K562 (cell line): ENCODE results near the gene NUMB. TPM values are rescaled to one million over a fixed set of nuclear protein-coding genes. Genes with fewer than 3 reads are reported as not detected.

Experiments
- ATAC-seq: fragments of 200-7000 bp; cut with Tn5 transposase; 3 replicates; pipeline ENCODE4 v1.9.1; 2020; ENCODE audit warnings: moderate library complexity
- BruUV-seq: library from RNA; stranded (reverse); fragments of 400-500 nt; replicated peaks from 2 replicates; lab custom pipeline; 2021; lab: Mats Ljungman, UMichigan
- CTCF ChIA-PET: fragments of 300-600 bp; formaldehyde crosslinking; extraction: SDS; loops from one replicate; lab custom pipeline; 2021; ENCODE audit warnings: low intra/inter-chr PET ratio; lab: Yijun Ruan, JAX
- POLR2A ChIA-PET: fragments of 300-600, 350-650 bp; sonication (Branson Sonifier 250); formaldehyde crosslinking; extraction: SDS; loops from one replicate; lab custom pipeline; 2021; ENCODE audit warnings: antibody characterized with exemption, inconsistent platforms; lab: Yijun Ruan, JAX
- DNase-seq, 4 experiments: peaks; one replicate each; pipeline versions ENCODE4 v3.0.0 to v3.0.0-alpha.2; 2011 to 2018; ENCODE audit warnings: low spot score in 3 of 4, mixed read lengths in 3 of 4; ENCODE audit errors: extremely low read depth in 1 of 4
- FAIRE-seq: peaks from 2 replicates; lab custom pipeline; 2011; peaks lifted over from hg19 to GRCh38; lab: Jason Lieb, UNC
- H2AFZ ChIP-seq: 2 replicates; pipeline ENCODE4 v1.6.0; 2011; ENCODE audit warnings: low read depth, low read length, control low read depth, inconsistent platforms
- H3K27ac ChIP-seq: fragments of 200-600 bp; 3 replicates; pipeline ENCODE4 v1.8.0; 2011; ENCODE audit warnings: low read depth, mild to moderate bottlenecking, control low read depth, inconsistent platforms, low read length, moderate library complexity, mixed read lengths; ENCODE audit errors: extremely low read depth
- H3K27me3 ChIP-seq, 2 experiments: fragments of 300-600 bp in 1 of 2; 2 replicates in 1 of 2; 3 replicates in 1 of 2; pipeline versions ENCODE4 v1.6.0 to v1.8.0; 2011; ENCODE audit warnings: inconsistent platforms in 2 of 2, low read length in 2 of 2, mild to moderate bottlenecking in 1 of 2, mixed read lengths in 1 of 2, moderate library complexity in 1 of 2; ENCODE audit not compliant: control insufficient read depth in 2 of 2, insufficient read depth in 2 of 2
- H3K36me3 ChIP-seq: fragments of 300-600 bp; 3 replicates; pipeline ENCODE4 v1.8.0; 2011; ENCODE audit warnings: mild to moderate bottlenecking, low read length, inconsistent platforms; ENCODE audit not compliant: control insufficient read depth, insufficient read depth
- H3K4me1 ChIP-seq, 2 experiments: fragments of 200-600 bp in 1 of 2; replicated peaks in 1 of 2; 2 replicates in 1 of 2; 3 replicates in 1 of 2; pipeline versions ENCODE4 v1.5.1 to v1.8.0; 2011; ENCODE audit warnings: inconsistent platforms in 2 of 2, low read length in 2 of 2, mild to moderate bottlenecking in 1 of 2, mixed read lengths in 1 of 2, moderate library complexity in 1 of 2; ENCODE audit not compliant: control insufficient read depth in 2 of 2, insufficient read depth in 2 of 2
- H3K4me2 ChIP-seq: 2 replicates; pipeline ENCODE4 v1.6.1; 2011; ENCODE audit warnings: low read length, control low read depth, inconsistent platforms, mixed read lengths; ENCODE audit not compliant: insufficient read depth
- H3K4me3 ChIP-seq: fragments of 200-600 bp; sonication (generic), shearing (Covaris generic); 2 replicates; pipeline ENCODE4 v1.5.1; 2016; ENCODE audit warnings: control low read depth, inconsistent platforms
- H3K79me2 ChIP-seq: fragments of 200-600 bp; 3 replicates; pipeline ENCODE4 v1.8.0; 2011; ENCODE audit warnings: low read length, inconsistent platforms; ENCODE audit not compliant: control insufficient read depth, insufficient read depth
- H3K9ac ChIP-seq, 2 experiments: 2 replicates each; pipeline versions ENCODE4 v1.6.0 to v1.6.1; 2011; ENCODE audit warnings: low read depth in 2 of 2, low read length in 2 of 2, control low read depth in 1 of 2, inconsistent platforms in 1 of 2, mild to moderate bottlenecking in 1 of 2, mixed read lengths in 1 of 2; ENCODE audit not compliant: insufficient read depth in 1 of 2
- H3K9me1 ChIP-seq: one replicate; pipeline ENCODE4 v1.6.0; 2011; ENCODE audit warnings: inconsistent platforms, mild to moderate bottlenecking, low read length, moderate library complexity; ENCODE audit not compliant: control insufficient read depth, insufficient read depth
- H3K9me3 ChIP-seq: replicated peaks from 2 replicates; pipeline ENCODE4 v1.5.1; 2011; ENCODE audit warnings: low read depth, low read length, inconsistent platforms; ENCODE audit not compliant: control insufficient read depth, insufficient read depth
- H4K20me1 ChIP-seq: replicated peaks from 2 replicates; pipeline ENCODE4 v1.6.1; 2011; ENCODE audit warnings: low read length, inconsistent platforms, mixed read lengths; ENCODE audit not compliant: control insufficient read depth, insufficient read depth
- ARNT ChIP-seq, 2 experiments: fragments of 450-650 bp; IDR thresholded peaks; 2 replicates each; pipeline ENCODE4 v1.6.1; 2016; ENCODE audit warnings: mild to moderate bottlenecking in 1 of 2
- ETV1 ChIP-seq: fragments of 450-650 bp; conservative IDR thresholded peaks from 2 replicates; pipeline ENCODE4 v1.6.1; 2016; ENCODE audit warnings: missing genetic modification characterization, control low read depth, low read depth, missing compliant biosample characterization
- FOXK1 ChIP-seq: sonication (generic); formaldehyde crosslinking; IDR thresholded peaks from 2 replicates; pipeline ENCODE4 v1.8.0; 2022; ENCODE audit warnings: missing genetic modification reagents, mild to moderate bottlenecking, borderline replicate concordance
- IFI16 ChIP-seq: fragments of 250-450 bp; sonication (Bioruptor Pico); IDR thresholded peaks from 2 replicates; pipeline ENCODE4 v2.1.2; 2022; ENCODE audit warnings: mild to moderate bottlenecking, inconsistent platforms
- JUND ChIP-seq, 2 experiments: IDR thresholded peaks; 2 replicates in 1 of 2; 3 replicates in 1 of 2; pipeline ENCODE4 v1.6.1; 2011; ENCODE audit warnings: borderline replicate concordance in 2 of 2, low read depth in 2 of 2, low read length in 2 of 2, improper control_type of control experiment in 1 of 2, missing biosample characterization in 1 of 2, missing genetic modification characterization in 1 of 2, missing genetic modification reagents in 1 of 2
- KDM4B ChIP-seq, 2 experiments: fragments of 450-650 bp in 1 of 2; sonication (generic) in 1 of 2; IDR thresholded peaks; 2 replicates each; pipeline ENCODE4 v1.6.1; 2016 to 2017; ENCODE audit warnings: borderline replicate concordance in 2 of 2, antibody characterized with exemption in 1 of 2, low read depth in 1 of 2, mild to moderate bottlenecking in 1 of 2
- MCM7 ChIP-seq, 2 experiments: fragments of 450-650 bp; IDR thresholded peaks; 2 replicates each; pipeline ENCODE4 v1.6.1; 2016 to 2018
- MTA3 ChIP-seq: fragments of 450-650 bp; formaldehyde crosslinking; IDR thresholded peaks from 2 replicates; pipeline ENCODE4 v1.6.1; 2017; ENCODE audit warnings: mild to moderate bottlenecking, borderline replicate concordance
- TRIM28 ChIP-seq: fragments of 450-650 bp; IDR thresholded peaks from 2 replicates; pipeline ENCODE4 v1.6.1; 2017
- ZBTB34 ChIP-seq: fragments of 250-450 bp; sonication (Bioruptor Pico); IDR thresholded peaks from 2 replicates; pipeline ENCODE4 v1.8.0; 2021; ENCODE audit warnings: mild to moderate bottlenecking, moderate library complexity
- ZNF274 ChIP-seq: IDR thresholded peaks from 2 replicates; pipeline ENCODE4 v1.6.1; 2011; ENCODE audit warnings: low read depth, mild to moderate bottlenecking, low read length, moderate library complexity, borderline replicate concordance
- ZNF695 ChIP-seq: fragments of 450-650 bp; formaldehyde crosslinking; IDR thresholded peaks from 2 replicates; pipeline ENCODE4 v1.4.0; 2020; ENCODE audit warnings: mild to moderate bottlenecking, moderate library complexity
- ZNF79 ChIP-seq: fragments of 250-450 bp; sonication (Bioruptor Pico); IDR thresholded peaks from 2 replicates; pipeline ENCODE4 v1.4.0; 2020; ENCODE audit warnings: low read depth, mild to moderate bottlenecking, moderate library complexity
- whole genome bisulfite sequencing: fragments of 100-300 bp; shearing (Covaris generic); methylation state at CpG from one replicate; pipeline ENCODE4 v1.1.6; 2016; ENCODE audit warnings: low coverage, mixed read lengths; ENCODE audit not compliant: insufficient coverage; ENCODE audit errors: missing lambda C conversion rate; 5-methylcytosine and 5-hydroxymethylcytosine counted together
- in situ Hi-C: fragments of 300-500 bp; cut with MboI; formaldehyde crosslinking; loops from 4 replicates; pipeline ENCODE4 v1.15.0; 2018; ENCODE audit warnings: inconsistent platforms, mixed read lengths
- intact Hi-C: fragments of 100-400 bp; cut with micrococcal nuclease; formaldehyde crosslinking; loops from 2 replicates; pipeline ENCODE4 v1.14.2; 2022
- polyA plus RNA-seq, 8 experiments: library from polyadenylated mRNA; depleted of rRNA in 4 of 8; stranded (reverse) in 5 of 8; unstranded in 3 of 8; fragments of >200 nt; fragmentation: Nextera tagmentation in 2 of 8; fragmentation: Illumina TruSeq in 1 of 8; extraction: Ambion mirVana in 2 of 8; extraction: Trizol in 1 of 8; gene quantifications; 2 replicates each; pipeline versions ENCODE4 v1.2.1 to v1.2.3, GENCODE V29; 2011 to 2014; ENCODE audit warnings: inconsistent platforms in 1 of 8, missing spikeins in 1 of 8
- total RNA-seq, 7 experiments: library from RNA; depleted of rRNA in 6 of 7; stranded (reverse); fragments of >200 nt in 6 of 7; fragmentation: Illumina TruSeq in 2 of 7; extraction: Trizol in 2 of 7; gene quantifications; 2 replicates each; pipeline versions ENCODE4 v1.2.1 to v1.2.3, GENCODE V29; 2011 to 2021; ENCODE audit warnings: low replicate concordance in 1 of 7
- TF ChIP-seq, protein P1 (sequence below): conservative IDR thresholded peaks from 2 replicates; pipeline ENCODE4 v1.6.1; 2011; ENCODE audit warnings: low read depth, mild to moderate bottlenecking, low read length; ENCODE audit not compliant: control insufficient read depth

Gene NUMB
- total and polyA plus RNA-seq, 9 of the 15 experiments (the other 6 are each of a cell fraction or from before 2014, with no cell fraction given), result 13.5 to 54.0 (median 32.3) TPM

GRCh38 chr14:73403181-73403752 is 55.1 kb downstream of the NUMB start:
- DNase-seq, result no peak
- no peaks in the 10 kb centered on the region for H3K27me3 ChIP-seq
- WGBS, result 85% methylated on average over 4 of the region's 4 CpGs
- TF ChIP-seq ETV1 (tag) (no peak), TRIM28 (no peak), ARNT (IDR thresholded peaks at IDR 0.05) (no peak), IFI16 (CRISPR knock-in tag) (no peak)
- TF ChIP-seq, all 486 proteins: peak for 0
- Histone ChIP-seq H3K27ac (no peak overlapping the region), H4K20me1 (no peaks in the 10 kb centered on the region), H3K36me3 (peaks cover 11% of the 10 kb centered on the region; the same call in 1 of the 3 replicates), H3K9me1 (no peaks in the 10 kb centered on the region), H3K4me1 (no peaks in the 10 kb centered on the region), H3K9ac (no peak overlapping the region), H3K4me2 (no peak overlapping the region), H3K4me3 (no peak overlapping the region), H3K9me3 (no peaks in the 10 kb centered on the region), H2AFZ (no peak overlapping the region), H3K79me2 (peaks cover 17% of the 10 kb centered on the region)
- ChIA-PET POLR2A (interaction anchor here (0.6 to 1.6 kb wide), 2 partner anchors 11 to 173 kb away, joined by 3 to 4 read pairs; no protein-coding TSS in a partner anchor), CTCF (no interaction called here)
- BruUV-seq, result no TSS peak
- intact Hi-C loops (no loop called here), in situ Hi-C loops (no loop called here)
- ATAC-seq, result no peak
- no peak for FAIRE-seq

DNA sequence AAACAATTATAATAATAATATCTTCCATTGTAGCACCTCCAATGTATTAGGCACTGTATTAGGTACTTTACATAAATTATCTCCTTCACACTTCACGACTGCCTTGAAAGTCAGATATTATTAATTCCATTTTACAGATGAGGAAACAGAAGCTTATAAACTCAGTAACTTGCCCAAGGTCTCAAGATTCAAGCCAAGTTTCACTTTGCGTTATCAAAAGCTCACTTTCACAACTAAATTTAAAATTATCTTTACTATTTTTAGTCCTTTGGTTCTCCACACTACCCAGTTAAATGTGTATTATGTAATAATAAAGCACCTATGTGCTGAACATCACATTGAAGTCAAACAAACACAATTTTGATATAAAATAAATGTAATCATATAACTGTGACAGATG is 55.8 kb downstream of the NUMB start:
- 81% methylated on average over 2 of the region's 2 CpGs for WGBS
- no peak overlapping the region for H3K4me2 ChIP-seq
- in situ Hi-C loops, result no loop called here
- TF ChIP-seq FOXK1 (no peak), MTA3 (no peak), MCM7 (IDR thresholded peaks at IDR 0.05) (no peak), KDM4B (IDR thresholded peaks at IDR 0.05; ENCODE audit: borderline replicate concordance in 2 of 2, low read depth in 1 of 2) (no peak), ZNF695 (CRISPR knock-in tag) (no peak), ZNF274 (no peak), ZBTB34 (no peak), ZNF79 (no peak), JUND (IDR thresholded peaks at IDR 0.05; ENCODE audit: borderline replicate concordance, low read depth, low read length) (no peak), JUND (tag; IDR thresholded peaks at IDR 0.05; ENCODE audit: borderline replicate concordance, low read depth, low read length) (no peak)
- TF ChIP-seq, protein P1, sequence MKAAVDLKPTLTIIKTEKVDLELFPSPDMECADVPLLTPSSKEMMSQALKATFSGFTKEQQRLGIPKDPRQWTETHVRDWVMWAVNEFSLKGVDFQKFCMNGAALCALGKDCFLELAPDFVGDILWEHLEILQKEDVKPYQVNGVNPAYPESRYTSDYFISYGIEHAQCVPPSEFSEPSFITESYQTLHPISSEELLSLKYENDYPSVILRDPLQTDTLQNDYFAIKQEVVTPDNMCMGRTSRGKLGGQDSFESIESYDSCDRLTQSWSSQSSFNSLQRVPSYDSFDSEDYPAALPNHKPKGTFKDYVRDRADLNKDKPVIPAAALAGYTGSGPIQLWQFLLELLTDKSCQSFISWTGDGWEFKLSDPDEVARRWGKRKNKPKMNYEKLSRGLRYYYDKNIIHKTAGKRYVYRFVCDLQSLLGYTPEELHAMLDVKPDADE, result no peak

More for the DNA sequence above, 55.8 kb downstream of the NUMB start:
- H3K79me2 ChIP-seq, result peaks cover 21% of the 10 kb centered on the region
- no peaks in the 10 kb centered on the region for H4K20me1 ChIP-seq
- H3K9me1 ChIP-seq, result no peaks in the 10 kb centered on the region
- intact Hi-C loops, result no loop called here
- H2AFZ ChIP-seq, result no peak overlapping the region
- BruUV-seq, result no TSS peak
- no peaks in the 10 kb centered on the region for H3K4me1 ChIP-seq
- no peak overlapping the region for H3K27ac ChIP-seq
- ATAC-seq, result no peak
- no peak overlapping the region for H3K9ac ChIP-seq
- H3K27me3 ChIP-seq, result no peaks in the 10 kb centered on the region
- ChIA-PET POLR2A (no interaction called here), CTCF (no interaction called here)
- H3K36me3 ChIP-seq, result peaks cover 11% of the 10 kb centered on the region; the same call in 1 of the 3 replicates
- H3K4me3 ChIP-seq, result no peak overlapping the region
- FAIRE-seq, result no peak
- H3K9me3 ChIP-seq, result no peaks in the 10 kb centered on the region
- DNase-seq, result no peak
